B cell (primary cell): Measurements from ENCODE around the gene SLCO3A1. TPM values are rescaled to one million over a fixed set of nuclear protein-coding genes. Genes with fewer than 3 reads are reported as not detected.

ENCODE experiments used
- ATAC-seq: fragments of 200-7000 bp; cut with Tn5 transposase; one replicate; pipeline ENCODE4 v1.10.0; 2021; ENCODE audit warnings: low read depth, mild to moderate bottlenecking, moderate number of reproducible peaks, moderate library complexity
- CTCF ChIA-PET: fragments of 350-600 bp; sonication (Branson Sonifier 250); formaldehyde crosslinking; loops from one replicate; lab custom pipeline; 2021; ENCODE audit warnings: antibody characterized with exemption, inconsistent platforms; lab: Charles Lee
- POLR2A ChIA-PET: fragments of 350-600 bp; sonication (Branson Sonifier 250); formaldehyde crosslinking; loops from one replicate; lab custom pipeline; 2021; ENCODE audit warnings: antibody characterized with exemption; lab: Charles Lee
- DNase-seq: peaks from one replicate; pipeline ENCODE4 v3.0.0; 2013
- H2AFZ ChIP-seq: 2 replicates; pipeline ENCODE4 v1.6.1; 2012; ENCODE audit warnings: mild to moderate bottlenecking, low read depth, low read length; ENCODE audit not compliant: insufficient read depth, poor library complexity, severe bottlenecking
- H3K27ac ChIP-seq, 2 donors: 1 replicate in 1 of 2; 2 replicates in 1 of 2; pipeline ENCODE4 v1.5.1; 2012 to 2013; ENCODE audit warnings: low read length in 2 of 2, mild to moderate bottlenecking in 2 of 2, moderate library complexity in 1 of 2
- H3K27me3 ChIP-seq, 4 experiments: fragments of 200-600 bp in 1 of 4; sonication (generic) in 1 of 4; replicated peaks in 1 of 4; 1 replicate in 2 of 4; 2 replicates in 2 of 4; pipeline versions ENCODE4 v1.6.1 to v1.7.0; 2013 to 2016; ENCODE audit warnings: low read length in 3 of 4, mild to moderate bottlenecking in 2 of 4, mixed read lengths in 1 of 4, moderate library complexity in 1 of 4; ENCODE audit not compliant: insufficient read depth in 4 of 4, control insufficient read depth in 3 of 4; ENCODE audit errors: control extremely low read depth in 1 of 4
- H3K36me3 ChIP-seq, 2 experiments: replicated peaks in 1 of 2; 1 replicate in 1 of 2; 2 replicates in 1 of 2; pipeline versions ENCODE4 v1.6.1 to v1.7.1; 2013; ENCODE audit warnings: low read length in 1 of 2; ENCODE audit not compliant: insufficient read depth in 2 of 2, control insufficient read depth in 1 of 2; ENCODE audit errors: control extremely low read depth in 1 of 2, extremely low read depth in 1 of 2
- H3K4me1 ChIP-seq, 2 donors: fragments of 200-600 bp in 1 of 2; sonication (generic) in 1 of 2; 1 replicate in 1 of 2; 2 replicates in 1 of 2; pipeline versions ENCODE4 v1.5.1 to v1.6.1; 2013 to 2017; ENCODE audit warnings: low read length in 2 of 2; ENCODE audit not compliant: control insufficient read depth in 2 of 2, insufficient read depth in 2 of 2
- H3K4me2 ChIP-seq: replicated peaks from 2 replicates; pipeline ENCODE3; 2012; ENCODE audit warnings: mild to moderate bottlenecking, low read depth, low read length; ENCODE audit not compliant: poor library complexity, severe bottlenecking
- H3K4me3 ChIP-seq, 5 experiments: fragments of 200-600 bp in 1 of 5; sonication (generic) in 1 of 5; 1 replicate in 3 of 5; 2 replicates in 2 of 5; pipeline versions ENCODE4 v1.5.1 to v1.7.0; 2011 to 2016; ENCODE audit warnings: low read length in 4 of 5, mild to moderate bottlenecking in 4 of 5, low read depth in 2 of 5, control low read depth in 1 of 5, moderate library complexity in 1 of 5; ENCODE audit not compliant: insufficient read depth in 1 of 5; ENCODE audit errors: control extremely low read depth in 1 of 5, extremely low read depth in 1 of 5
- H3K79me2 ChIP-seq: fragments of 200-600 bp; sonication (generic); one replicate; pipeline ENCODE4 v1.6.0; 2016; ENCODE audit warnings: low read length; ENCODE audit not compliant: control insufficient read depth, insufficient read depth
- H3K9ac ChIP-seq: fragments of 200-600 bp; sonication (generic); 2 replicates; pipeline ENCODE4 v1.6.1; 2017; ENCODE audit warnings: mild to moderate bottlenecking, low read length, moderate library complexity
- H3K9me3 ChIP-seq, 3 donors: one replicate each; pipeline versions ENCODE4 v1.6.1 to v1.7.1; 2013; ENCODE audit warnings: low read length in 2 of 3; ENCODE audit not compliant: control insufficient read depth in 2 of 3, insufficient read depth in 1 of 3; ENCODE audit errors: control extremely low read depth in 1 of 3
- H4K20me1 ChIP-seq: 2 replicates; pipeline ENCODE4 v1.6.0; 2012; ENCODE audit warnings: mild to moderate bottlenecking, low read length; ENCODE audit not compliant: insufficient read depth, control insufficient read depth, poor library complexity, severe bottlenecking
- H3K27ac Mint-ChIP-seq: one replicate; pipeline ENCODE4 v1.8.0; 2021; ENCODE audit warnings: mixed read lengths
- H3K27me3 Mint-ChIP-seq: one replicate; pipeline ENCODE4 v1.8.0; 2021; ENCODE audit warnings: mixed read lengths
- H3K4me1 Mint-ChIP-seq: one replicate; pipeline ENCODE4 v1.8.0; 2021; ENCODE audit warnings: mixed read lengths
- H3K4me3 Mint-ChIP-seq: one replicate; pipeline ENCODE4 v1.8.0; 2021; ENCODE audit warnings: mixed read lengths
- H3K9me3 Mint-ChIP-seq: one replicate; pipeline ENCODE4 v1.8.0; 2022; ENCODE audit warnings: mixed read lengths; ENCODE audit not compliant: insufficient read depth
- EZH2 ChIP-seq: IDR thresholded peaks from 2 replicates; pipeline ENCODE4 v1.6.1; 2012; ENCODE audit warnings: borderline replicate concordance, low read depth, mild to moderate bottlenecking, moderate library complexity, low read length; ENCODE audit not compliant: insufficient read depth, poor library complexity, severe bottlenecking
- WGBS: methylation state at CpG from one replicate; pipeline ENCODE4 v1.1.5; 2013; ENCODE audit warnings: missing lambda C conversion rate; ENCODE audit not compliant: insufficient coverage; 5-methylcytosine and 5-hydroxymethylcytosine counted together
- intact Hi-C: fragments of 100-400 bp; cut with micrococcal nuclease; formaldehyde crosslinking; loops from one replicate; pipeline ENCODE4 v1.10.0; 2022
- polyA plus RNA-seq: library from polyadenylated mRNA; depleted of rRNA; stranded (reverse); fragments of >200 nt; gene quantifications from 2 replicates; pipeline ENCODE4 v1.2.3, GENCODE V29; 2012
- total RNA-seq, 2 donors: library from RNA; stranded (reverse); fragments of 120-200 nt in 1 of 2; gene quantifications; 1 replicate in 1 of 2; 2 replicates in 1 of 2; pipeline versions ENCODE4 v1.2.3 to v1.2.4, GENCODE V29; 2013 to 2022
- TF ChIP-seq, protein P1 (sequence below): fragments of 200-600 bp; IDR thresholded peaks from one replicate; pipeline ENCODE4 v1.8.0; 2022; ENCODE audit warnings: antibody characterized with exemption, mild to moderate bottlenecking

SLCO3A1 gene
- total and polyA plus RNA-seq, 2 donors (not counting 1 experiment from before 2014, with no cell fraction given) = 0.99 to 2.3 TPM

DNA sequence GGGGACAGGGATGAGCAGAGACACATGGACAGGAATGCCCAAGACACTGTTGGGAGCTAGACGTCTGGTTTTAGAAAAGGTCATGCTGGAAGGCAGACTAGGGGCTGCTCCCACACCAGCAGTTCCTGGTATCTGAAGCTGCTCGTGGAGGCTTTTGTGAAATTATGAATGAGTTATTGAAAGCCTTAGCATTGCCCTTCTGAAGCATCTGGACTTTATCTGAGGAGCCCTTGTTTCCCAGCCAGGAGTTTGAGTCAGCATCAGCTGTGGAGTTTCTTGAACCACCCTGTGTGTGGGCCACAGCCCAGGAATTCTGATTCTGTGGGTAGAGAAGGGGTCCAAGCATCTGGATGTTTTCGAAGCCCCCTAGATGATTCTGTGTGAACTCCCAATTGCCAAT is 258.7 kb downstream of the SLCO3A1 start:
- no peaks in the 10 kb centered on the region for H3K36me3 ChIP-seq
- no peak overlapping the region for H3K4me3 ChIP-seq
- no peak overlapping the region for H2AFZ ChIP-seq
- no peak overlapping the region for H3K27ac ChIP-seq
- ATAC-seq (no peak), DNase-seq (no peak)
- H3K27ac Mint-ChIP-seq = no peak overlapping the region
- CTCF ChIA-PET = no interaction called here
- POLR2A ChIA-PET = no interaction called here
- TF ChIP-seq, protein P1, sequence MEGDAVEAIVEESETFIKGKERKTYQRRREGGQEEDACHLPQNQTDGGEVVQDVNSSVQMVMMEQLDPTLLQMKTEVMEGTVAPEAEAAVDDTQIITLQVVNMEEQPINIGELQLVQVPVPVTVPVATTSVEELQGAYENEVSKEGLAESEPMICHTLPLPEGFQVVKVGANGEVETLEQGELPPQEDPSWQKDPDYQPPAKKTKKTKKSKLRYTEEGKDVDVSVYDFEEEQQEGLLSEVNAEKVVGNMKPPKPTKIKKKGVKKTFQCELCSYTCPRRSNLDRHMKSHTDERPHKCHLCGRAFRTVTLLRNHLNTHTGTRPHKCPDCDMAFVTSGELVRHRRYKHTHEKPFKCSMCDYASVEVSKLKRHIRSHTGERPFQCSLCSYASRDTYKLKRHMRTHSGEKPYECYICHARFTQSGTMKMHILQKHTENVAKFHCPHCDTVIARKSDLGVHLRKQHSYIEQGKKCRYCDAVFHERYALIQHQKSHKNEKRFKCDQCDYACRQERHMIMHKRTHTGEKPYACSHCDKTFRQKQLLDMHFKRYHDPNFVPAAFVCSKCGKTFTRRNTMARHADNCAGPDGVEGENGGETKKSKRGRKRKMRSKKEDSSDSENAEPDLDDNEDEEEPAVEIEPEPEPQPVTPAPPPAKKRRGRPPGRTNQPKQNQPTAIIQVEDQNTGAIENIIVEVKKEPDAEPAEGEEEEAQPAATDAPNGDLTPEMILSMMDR = no peak
- no peak for TF ChIP-seq EZH2
- H3K27me3 Mint-ChIP-seq = no peaks in the 10 kb centered on the region
- H3K27me3 ChIP-seq = no peaks in the 10 kb centered on the region
- no peaks in the 10 kb centered on the region for H3K79me2 ChIP-seq
- H3K4me1 Mint-ChIP-seq = no peaks in the 10 kb centered on the region
- H3K4me1 ChIP-seq = no peaks in the 10 kb centered on the region
- H3K9ac ChIP-seq = no peak overlapping the region
- H3K4me2 ChIP-seq = no peak overlapping the region
- H3K9me3 Mint-ChIP-seq = no peaks in the 10 kb centered on the region
- WGBS = 89% methylated on average over 3 of the region's 3 CpGs
- no peak overlapping the region for H3K4me3 Mint-ChIP-seq
- no peaks in the 10 kb centered on the region for H4K20me1 ChIP-seq
- H3K9me3 ChIP-seq = no peaks in the 10 kb centered on the region
- intact Hi-C loops = no loop called here

- Mint-ChIP-seq H3K27me3 (no peaks in the 10 kb centered on the region), H3K9me3 (no peaks in the 10 kb centered on the region), H3K27ac (no peak overlapping the region), H3K4me1 (no peaks in the 10 kb centered on the region), H3K4me3 (no peak overlapping the region)
- WGBS = 100% methylated on average over 1 of the region's 3 CpGs
- Histone ChIP-seq H3K4me2 (no peak overlapping the region), H3K27ac (no peak overlapping the region), H2AFZ (no peak overlapping the region), H3K9me3 (no peaks in the 10 kb centered on the region), H3K27me3 (peaks cover 0 to 2% (median 0%) of the 10 kb centered on the region in 4 experiments), H3K36me3 (no peaks in the 10 kb centered on the region), H4K20me1 (no peaks in the 10 kb centered on the region), H3K4me3 (no peak overlapping the region), H3K4me1 (no peaks in the 10 kb centered on the region), H3K9ac (no peak overlapping the region), H3K79me2 (no peaks in the 10 kb centered on the region)
- TF ChIP-seq, protein P1 = no peak
- no peak for TF ChIP-seq EZH2
- ChIA-PET POLR2A (no interaction called here), CTCF (no interaction called here)
- no peak for ATAC-seq
- no peak for DNase-seq
- intact Hi-C loops = no loop called here
These were observed 259.2 kb downstream of the SLCO3A1 start for GRCh38 chr15:92112711-92113110.
